HuH-7 (cell line): Measurements from ENCODE around the gene TAX1BP3.

ENCODE experiments used
- DNase-seq: peaks from one replicate; pipeline ENCODE4 v3.0.0; 2011; ENCODE audit warnings: low spot score

TAX1BP3 gene

GRCh38 chr17:3626831-3627768 is 41.3 kb downstream of the TAX1BP3 start:
- DNase-seq: no peak

DNA sequence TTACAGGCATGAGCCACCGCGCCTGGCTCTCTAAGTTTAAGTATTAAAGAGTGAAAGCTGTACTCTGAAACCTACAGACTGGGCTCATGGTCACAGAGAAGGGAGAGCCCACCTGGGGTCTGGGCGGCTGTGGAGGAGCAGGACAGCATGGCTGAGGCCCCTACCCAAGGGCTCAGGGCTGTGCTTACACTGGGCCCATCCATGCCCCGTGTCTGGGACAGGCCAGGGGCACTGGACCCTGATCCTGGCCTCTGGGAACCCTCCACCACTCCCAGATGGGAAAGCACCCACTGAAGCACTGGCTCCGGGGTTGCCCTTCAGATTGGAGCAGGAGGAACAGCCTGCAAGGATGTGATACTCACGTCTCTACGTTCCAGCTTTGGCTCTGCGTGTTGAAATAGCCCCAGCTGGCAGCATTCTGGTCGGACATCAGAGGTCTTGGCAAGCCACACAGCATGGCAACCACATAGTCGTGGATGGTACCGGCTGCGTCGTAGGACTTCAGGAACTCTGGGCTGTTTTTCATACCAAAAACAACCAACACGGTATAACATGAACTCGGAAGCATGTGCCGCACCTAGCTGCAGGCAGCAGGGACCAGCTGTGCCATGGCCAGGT is 45.3 kb downstream of the TAX1BP3 start:
- DNase-seq: no peak

DNA sequence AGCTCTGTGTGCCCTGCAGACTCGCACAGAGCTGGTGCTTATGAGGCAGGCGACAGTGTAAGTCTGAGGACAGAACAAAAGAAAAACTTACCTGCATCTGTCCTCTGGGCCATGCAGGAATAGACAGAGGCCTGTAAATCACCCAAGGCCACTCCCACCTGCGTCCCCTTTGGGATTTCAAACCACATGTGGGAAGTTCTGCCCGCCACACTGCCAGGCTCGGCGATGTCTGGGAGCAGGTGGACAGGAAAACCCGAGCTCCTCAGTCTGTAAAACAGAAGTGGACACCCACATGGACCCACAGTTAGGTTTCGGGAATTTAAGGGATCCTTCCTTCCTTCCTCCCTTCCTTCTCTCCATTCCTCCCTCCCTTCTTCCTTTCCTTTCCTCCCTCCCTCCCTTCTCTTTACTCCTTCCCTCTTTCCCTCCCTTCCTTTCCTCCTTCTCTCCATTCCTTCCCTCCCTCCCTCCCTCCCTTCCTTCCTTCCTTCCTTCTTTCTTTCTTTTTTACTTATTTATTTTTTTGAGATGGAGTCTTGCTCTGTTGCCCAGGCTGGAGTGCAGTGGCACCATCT is 47.1 kb downstream of the TAX1BP3 start:
- no peak for DNase-seq

DNA sequence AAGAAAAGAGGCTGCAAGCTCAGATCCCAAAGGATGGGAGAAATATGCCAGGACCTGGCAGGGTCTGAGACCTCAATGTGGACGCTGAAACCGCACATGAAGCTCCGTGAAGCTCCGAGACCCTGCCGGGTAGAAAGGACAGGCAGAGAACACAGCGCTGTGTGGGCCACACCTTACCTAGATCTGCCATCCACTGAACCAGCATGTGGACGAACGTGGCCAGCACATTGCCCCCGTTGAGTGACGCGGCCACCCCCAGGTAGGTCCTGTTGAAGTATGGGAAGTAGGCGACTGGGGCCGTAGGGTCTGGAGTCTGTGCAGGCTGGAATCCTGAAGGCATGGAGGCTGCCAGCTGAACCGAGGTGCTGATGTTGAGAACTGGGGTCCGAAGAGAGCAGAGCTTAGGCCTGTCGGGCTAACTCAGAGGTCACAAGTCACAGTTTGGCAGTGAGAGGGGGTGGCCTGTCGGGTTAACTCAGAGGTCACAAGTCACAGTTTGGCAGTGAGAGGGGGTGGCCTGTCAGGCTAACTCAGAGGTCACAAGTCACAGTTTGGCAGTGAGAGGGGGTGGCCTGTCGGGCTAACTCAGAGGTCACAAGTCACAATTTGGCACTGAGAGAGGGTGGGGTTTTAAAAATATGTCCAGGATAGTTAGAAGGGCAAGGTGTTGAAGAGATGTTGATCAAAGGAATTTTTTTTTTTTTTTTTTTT is 53.1 kb downstream of the TAX1BP3 start:
- DNase-seq: no peak

GRCh38 chr17:3613124-3613523 is 55.3 kb downstream of the TAX1BP3 start:
- no peak for DNase-seq
